ENCODE results near the gene MOB1A.
"Not testable (repeated sequence)": the region's sequence is repeated elsewhere in the genome, so short reads cannot be mapped to it uniquely, and the experiment has no call there.

Gene MOB1A

DNA sequence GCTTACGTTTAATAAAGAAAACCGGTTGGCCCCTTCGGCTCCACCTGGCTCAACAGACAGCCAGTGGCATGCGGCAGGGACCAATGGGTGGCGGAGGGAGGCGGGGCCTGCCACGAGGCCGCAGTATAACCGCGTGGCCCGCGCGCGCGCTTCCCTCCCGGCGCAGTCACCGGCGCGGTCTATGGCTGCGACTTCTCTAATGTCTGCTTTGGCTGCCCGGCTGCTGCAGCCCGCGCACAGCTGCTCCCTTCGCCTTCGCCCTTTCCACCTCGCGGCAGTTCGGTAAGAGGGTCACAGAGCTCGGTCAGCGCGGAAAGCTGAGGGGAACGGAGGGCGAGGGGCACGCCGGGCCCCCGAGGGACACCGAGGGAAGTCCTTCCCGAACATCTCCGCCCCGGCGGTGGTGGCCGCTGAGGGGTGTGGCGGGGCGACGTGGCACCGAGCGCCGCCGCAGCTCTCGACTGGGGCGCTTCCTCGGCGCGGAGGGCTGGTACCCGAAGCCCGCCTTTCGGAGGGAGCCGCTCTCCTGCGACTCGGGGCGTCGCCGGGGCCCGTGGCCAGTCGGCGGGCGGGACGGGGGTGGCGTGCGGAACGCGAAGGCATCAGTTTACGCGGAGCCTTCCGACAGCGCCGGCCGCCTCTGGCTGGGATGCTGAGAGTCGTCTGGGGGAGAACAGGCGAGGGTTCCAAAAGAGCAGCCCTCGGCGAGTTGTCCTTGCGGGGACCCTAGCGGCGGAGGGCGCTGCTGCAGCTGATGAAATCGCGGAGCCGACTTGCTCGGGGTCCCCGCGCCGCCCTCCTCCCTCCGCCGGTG is 20.0 kb upstream of the MOB1A start, which contains the start of gene MTHFD2:
TSS of gene MTHFD2 (plus strand) at position 155 of the 814 bp plus-strand sequence. CDS start at position 182, 27 bp downstream.
- DNase-seq = peak; percentile 95

DNA sequence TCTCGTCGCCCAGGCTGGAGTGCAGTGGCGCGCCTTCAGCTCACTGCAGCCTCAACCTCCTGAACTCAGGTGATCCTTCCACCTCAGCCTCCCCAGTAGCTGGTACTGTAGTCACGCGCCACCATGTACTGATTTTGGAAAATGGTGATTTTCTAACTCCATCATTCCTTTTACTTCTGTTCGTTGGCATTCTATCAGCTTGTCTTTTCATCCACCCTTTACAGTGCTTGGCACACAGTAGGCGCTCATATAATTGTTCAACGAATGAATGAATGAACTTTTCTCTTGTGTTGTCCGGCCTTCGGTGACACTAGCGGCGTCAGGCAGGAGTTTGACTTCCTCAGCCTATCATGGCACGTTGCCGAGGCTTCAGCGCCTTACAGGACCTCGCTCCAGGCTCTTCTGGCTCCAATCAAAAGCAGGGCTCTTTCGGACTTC is 19.4 kb upstream of the MOB1A start:
- no peak for DNase-seq

DNA sequence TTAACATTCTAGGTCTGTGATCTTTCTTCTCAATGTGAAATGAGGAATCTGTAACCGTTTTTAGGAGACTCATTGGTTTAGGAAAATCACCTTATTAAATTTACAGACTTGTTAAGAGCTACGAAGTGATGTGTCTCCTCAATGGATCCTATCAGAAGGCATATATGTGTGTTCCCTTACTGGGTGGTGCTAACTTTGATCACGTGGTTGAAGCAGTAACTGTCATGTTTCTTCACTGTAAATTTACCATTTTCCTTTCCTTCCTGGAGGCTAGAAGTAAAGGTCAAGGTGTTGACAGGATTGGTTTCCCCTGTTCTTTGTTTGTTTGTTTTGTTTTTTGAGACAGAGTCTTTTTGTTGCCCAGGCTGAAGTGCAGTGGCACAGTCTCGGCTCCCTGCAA is 18.4 kb upstream of the MOB1A start:
- DNase-seq = no peak

DNA sequence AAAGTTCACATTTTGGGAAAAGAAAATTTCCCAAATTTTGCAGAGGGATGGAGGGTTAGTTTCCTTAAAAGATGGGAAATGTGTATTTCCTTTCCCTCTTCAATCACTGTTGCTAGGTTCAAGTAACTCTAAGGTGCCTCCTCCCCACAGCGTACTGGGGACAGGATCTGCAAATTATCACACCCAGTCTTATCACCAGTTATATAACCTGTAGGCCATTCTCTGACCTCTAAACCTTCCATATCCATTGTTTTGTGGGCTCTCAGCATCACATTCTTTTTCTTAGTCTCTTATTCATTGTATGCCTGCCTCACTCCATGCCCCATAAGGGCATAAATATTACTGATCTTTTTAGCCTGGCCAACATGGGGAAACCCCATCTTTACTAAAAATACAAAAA is 16.1 kb upstream of the MOB1A start:
- DNase-seq = no peak

DNA sequence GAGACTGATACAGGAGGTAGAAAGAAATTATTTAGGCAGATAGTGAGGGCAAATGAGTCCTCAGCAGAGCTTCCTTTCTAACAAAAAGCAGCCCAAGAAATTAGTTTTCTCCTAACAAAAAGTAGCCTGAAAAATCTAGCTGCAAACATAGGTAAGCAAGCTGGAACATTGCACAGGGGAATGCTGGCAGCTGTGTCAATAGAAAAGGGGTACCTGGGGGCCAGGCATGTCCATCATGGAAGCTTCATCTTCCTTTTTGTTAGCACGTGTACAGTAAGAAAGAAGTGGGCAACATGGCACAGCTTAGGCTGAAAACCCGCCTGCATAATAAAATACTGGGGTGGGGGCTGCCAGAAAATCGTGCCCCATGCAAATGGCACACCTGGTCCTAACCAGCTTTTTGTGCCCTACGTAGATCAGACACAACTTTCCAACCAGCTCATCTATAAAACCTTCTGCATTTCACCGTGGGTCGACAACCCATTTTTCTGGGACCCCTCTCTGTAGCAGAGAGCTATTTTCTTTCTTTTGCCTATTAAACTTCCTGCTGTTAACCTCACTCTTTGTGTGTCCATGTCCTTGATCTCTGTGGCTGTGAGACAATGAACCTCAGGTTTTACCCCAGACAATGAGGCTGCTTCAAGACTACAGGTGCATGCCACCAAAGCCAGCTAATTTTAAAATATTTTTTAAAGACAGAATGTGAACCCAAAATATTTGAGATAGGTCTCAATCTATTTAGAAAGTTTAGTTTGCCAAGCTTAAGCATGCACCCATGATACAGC is 13.1 kb upstream of the MOB1A start:
- DNase-seq = no peak

DNA sequence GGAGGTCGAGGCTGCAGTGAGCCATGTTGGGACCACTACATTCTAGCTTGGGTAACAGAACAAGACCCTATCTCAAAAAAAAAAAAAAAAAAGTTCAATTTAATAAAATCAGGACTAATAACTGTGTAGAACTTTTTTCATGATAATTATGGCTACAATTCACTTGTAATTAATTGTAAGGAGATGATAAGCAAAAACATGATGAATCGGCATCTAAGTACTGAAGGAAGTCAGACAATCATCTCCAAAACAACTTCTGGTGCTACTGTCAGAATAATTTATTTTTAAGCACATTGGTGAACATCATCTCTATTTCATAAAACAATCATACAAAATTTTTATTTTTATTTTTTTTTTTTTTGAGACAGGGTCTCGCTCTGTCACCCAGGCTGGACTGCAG is 10.0 kb upstream of the MOB1A start:
- DNase-seq = no peak

DNA sequence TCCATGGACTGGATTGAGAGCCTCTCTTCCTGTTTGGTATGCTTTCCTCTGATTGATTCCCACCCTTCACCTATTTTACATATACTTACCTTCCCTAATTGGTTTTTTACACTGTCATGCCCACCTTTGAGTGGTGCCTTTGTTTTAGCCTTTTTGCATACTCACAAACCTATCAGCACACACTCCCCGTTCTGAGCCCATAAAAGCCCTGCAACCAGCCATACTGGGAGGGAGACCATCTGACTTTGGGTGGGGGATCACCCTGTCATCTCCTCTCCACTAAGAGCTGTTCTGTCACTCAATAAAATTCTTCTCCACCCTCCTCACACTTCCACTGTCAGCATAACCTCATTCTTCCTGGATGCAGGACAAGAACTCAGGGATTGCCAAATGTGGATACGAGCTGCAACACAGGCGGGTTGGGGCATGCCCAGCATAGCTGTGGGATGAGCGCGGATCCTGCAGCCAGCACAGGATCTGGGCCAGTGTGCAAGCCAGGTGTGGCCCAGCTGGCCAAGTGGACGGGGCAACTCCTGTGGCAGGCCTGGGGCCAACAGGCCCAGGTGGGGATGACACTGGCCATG is 9.4 kb upstream of the MOB1A start:
- DNase-seq = peak; percentile 80

DNA sequence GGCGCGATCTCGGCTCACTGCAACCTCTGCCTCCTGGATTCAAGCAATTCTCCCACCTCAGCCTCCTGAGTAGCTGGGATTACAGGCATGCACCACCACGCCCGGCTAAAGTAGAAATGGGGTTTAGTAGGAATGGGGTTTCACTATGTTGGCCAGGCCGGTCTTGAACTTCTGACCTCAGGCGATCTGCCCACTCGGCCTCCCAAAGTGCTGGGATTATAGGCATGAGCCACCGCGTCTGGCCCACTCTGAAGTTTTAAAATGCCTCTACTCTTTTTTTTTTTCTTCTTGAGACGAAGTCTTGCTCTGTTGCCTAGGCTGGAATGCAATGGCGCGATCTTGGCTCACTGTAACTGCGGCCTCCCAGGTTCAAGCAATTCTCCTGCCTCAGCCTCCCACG is 8.0 kb upstream of the MOB1A start:
- DNase-seq = not testable (repeated sequence)

DNA sequence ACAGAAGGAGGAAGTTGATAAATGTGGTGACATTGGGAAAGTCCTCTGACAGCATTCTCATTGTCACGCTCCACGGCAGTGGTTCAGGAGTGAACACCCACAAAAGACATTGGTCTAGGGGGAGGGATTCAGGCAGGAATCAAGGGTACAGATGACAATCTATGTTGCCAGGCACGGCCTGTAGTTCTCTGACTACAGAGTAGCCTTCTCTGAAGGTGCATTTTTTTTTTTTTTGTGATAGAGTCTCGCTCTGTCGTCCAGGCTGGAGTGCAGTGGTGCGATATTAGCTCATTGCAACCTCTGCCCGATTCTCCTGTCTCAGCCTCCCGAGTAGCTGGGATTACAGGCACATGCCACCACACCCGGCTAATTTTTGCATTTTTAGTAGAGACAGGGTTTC is 7.4 kb upstream of the MOB1A start:
- no peak for DNase-seq

DNA sequence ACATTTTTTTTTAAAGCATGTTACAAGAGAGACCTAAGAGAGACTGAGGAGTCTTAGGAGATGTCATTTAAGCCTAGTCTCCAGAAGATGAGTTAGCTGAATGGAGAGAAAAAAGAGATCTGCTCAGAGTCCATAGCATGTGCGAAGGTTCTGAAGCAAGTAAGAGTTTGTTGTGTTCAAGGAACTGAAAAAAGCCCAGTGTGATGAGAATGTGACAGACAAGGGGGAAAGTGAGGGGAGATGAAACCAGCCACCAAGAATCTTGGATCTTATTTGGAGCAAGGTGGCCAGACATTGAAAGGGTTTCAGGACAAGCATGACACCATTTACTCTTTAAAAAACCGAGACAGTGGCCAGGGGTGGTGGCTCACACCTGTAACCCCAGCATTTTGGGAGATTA is 5.2 kb upstream of the MOB1A start:
- DNase-seq = no peak

DNA sequence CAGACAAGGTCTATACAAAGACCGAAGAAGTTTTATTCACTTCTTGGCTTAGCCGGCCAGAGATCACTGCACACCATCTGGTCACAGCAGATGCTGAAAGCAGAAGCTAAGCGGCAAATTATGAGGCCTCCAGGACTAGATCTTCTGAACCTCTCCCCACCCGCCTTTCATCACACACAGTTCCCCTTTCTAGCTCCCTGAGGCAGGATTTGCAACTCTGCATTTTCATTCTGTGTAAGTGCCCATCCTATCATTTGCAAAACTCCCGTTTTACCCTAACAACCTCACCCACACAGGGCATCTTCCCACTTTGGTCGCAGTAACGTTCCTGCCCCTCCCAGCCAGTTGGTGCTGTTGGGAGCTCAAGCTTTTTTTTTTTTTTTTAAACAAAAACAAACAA is 3.1 kb upstream of the MOB1A start:
- no peak for DNase-seq

DNA sequence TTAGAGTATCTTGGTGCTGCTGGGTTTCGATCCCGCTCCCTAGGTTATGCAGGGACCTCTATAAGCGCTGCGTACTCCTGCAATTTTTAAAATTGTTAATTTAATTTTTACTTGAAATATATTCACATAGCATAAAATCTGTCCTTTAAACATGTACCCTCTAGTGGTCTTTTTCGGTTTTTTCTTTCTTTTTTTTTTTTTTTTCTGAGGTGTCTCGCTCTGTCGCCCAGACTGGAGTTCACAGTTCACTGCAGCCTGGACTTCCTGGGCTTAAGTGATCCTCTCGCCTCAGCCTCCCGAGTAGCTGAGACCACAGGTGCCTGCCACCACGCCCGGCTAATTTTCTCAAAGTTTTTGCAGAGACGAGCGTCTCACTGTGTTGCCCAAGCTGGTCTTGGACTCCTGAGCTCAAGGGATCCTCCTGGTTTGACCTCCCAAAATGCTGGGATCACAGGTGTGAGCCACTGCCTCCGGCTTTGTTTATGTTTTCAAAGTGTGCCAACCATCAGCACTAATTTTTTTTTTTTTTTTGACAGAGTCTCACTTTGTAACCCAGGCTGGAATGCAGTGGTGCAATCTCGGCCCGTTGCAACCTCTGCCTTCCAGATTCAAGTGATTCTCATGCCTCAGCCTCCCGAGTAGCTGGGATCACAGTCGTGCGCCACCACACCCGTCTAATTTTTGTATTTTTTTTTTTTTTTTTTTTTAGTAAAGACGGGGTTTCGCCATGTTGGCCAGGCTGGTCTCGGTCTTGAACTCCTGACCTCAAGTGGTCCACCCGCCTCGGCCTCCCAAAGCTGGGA is 585 bp upstream of the MOB1A start:
- no peak for DNase-seq

DNA sequence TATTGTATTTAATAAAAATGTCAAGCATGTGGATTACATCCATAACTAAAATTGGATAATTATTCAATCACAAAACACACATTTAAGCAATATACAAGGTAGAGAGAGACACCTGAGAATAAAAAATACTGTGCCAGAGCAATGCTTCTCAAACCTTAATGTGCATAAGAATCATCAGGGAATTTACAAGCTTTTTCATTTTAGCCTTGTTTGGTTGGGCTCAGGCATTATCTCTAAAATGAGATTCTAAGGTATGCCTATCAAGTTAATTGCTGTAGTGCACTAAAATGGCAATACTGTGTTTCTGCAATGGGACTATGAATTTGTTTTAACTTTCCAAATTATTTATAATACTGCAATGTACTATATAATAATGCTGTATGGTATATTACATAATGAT is 983 bp downstream of the MOB1A start:
- no peak for DNase-seq

DNA sequence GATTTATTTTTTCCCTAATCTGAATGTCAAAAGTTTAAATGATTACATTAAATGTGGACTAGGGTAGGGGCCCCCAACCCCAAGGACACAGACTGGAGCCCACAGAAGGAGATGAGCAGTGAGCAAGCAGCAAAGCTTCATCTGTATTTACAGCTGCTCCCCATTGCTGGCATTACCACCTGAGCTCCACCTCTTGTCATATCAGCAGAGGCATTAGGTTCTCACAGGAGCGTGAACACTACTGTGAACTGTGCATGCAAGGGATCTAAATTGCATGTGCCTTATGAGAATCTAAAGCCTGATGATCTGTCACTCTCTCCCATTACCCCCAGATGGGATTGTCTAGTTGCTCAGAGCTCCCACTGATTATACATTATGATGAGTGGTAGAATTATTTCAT is 3.8 kb downstream of the MOB1A start:
- no peak for DNase-seq

DNA sequence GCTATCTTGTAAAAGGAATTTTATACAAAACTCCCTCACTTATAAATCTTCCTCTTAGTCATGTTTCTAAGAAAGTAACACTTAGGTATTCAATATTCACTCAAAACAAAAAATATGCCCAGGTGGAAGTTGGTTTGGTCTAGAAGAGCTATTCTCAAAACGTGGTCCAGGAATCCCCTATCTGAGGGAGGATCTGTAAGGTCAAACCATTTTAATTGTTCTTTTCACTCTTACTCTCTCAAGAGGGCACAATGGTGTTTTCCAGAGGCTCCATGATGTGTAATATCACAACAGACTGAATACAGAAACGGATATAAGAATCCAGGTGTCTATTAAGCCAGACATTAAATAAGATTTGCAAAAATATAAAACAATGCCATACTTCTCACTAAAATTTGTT is 9.9 kb downstream of the MOB1A start:
- no peak for DNase-seq

DNA sequence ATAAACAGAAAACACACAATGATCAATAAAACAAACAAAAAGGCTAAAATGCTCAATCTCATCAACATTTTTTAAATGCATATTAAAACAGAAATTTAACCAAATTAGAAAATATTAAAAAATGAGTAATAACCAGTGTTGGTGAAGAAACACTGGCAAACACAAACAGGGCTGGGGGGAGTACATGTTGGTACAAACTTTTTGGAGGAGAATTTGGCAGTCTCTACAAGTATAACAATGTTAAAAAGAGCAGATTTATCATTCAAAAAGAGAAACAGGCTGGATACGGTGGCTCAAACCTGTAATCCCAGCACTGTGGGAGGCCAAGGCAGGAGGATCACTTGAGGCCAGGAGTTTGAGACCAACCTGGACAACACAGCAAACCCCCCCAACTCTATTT is 13.9 kb downstream of the MOB1A start:
- no peak for DNase-seq

DNA sequence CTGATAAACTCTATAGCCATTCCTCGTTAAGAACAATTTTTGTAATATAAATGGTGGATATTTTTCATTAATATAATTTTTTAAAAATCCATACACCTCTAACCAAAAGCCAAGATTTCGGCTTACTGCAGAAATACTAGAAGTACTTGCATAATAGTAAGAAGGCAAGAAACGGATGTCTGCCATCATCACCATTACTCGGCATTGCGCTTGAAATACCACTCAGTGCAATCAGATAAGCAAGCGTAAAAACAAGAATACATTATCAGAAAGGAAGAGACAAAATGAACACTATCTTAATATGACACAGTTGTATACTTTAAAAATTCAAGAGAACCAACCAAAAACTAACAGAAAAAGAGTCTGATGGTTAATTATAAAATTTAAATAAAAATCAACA is 15.7 kb downstream of the MOB1A start:
- DNase-seq = no peak

DNA sequence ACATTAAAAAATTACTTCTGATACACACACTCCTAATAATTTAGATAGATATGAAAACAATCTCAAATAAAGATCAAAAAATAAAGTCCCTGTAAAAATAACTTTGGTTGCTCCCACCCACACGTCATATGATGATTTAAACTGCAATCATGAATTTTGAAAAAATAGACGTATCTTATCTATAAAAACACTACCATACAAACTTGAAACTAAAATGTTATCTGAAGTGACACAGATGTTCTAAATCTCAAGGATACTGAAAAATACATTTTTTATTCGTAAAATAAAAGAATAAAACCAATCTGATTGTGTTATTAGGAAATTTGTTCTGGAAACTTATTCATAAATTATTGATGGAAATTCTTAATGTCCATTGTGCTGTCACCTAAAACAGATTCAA is 22.8 kb downstream of the MOB1A start:
- DNase-seq = no peak

DNA sequence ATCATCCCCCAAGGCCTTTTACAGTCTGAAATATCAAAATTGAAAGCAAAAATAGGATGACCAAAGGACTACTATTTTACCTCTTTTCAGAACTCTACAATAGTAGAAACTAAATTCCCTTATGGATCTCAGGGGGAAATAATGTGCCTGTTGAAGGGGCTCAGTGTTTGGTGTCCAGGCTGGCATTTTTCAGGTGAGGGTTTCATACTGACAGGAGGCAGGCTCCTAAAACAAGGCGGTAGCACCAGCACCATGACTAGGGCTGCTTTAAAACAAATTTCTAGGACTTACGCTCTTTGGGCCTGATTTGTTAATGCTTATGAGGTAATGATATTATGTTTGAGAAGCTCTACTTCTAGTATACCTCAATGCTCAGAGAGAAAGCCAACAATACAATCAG is 25.7 kb downstream of the MOB1A start:
- no peak for DNase-seq

DNA sequence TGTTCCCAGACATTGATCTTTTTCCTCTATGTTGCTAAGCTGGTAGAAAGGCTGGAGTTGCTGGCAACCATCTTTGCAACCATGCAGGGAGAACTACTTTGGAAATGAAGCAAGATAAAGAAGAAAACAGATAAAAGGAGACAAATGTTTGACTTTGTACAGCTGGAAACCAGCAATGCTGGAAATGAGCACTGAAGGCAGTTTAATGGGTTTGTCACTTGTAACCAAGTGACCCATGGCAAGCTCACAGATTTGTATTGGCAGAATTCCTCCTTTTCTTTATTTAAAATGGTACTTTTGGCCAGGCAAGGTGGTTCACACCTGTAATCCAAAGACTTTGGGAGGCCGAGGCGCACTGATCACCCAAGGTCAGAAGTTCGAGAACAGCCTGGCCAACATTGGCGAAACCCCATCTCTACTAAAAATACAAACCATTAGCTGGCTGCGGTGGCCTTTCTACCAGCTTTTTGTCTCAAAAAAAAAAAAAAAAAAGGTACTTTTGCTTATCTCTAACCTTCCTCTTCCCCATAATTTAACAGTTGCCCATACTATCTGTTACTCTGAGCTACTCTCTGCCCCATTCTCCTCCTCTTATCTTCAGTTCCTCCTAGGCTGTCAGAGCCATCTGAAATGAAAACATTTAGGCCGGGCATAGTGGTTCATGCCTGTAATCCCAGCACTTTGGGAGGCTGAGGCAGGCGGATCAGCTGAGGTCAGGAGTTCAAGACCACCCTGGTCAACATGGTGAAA is 28.9 kb downstream of the MOB1A start:
- no peak for DNase-seq

DNA sequence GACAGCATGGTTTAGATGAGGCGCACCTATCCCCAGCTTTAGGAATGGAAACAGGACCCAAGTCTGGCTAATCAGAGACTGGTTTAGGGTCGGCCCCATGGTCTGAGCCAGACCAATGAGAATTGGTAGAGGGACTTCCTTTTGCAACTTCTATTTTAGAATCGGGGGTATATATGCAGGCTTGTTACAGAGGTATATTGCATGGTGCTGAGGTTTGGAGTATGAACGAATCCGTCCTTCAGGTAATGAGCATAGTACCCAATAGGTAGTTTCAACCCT is 29.5 kb downstream of the MOB1A start:
- no peak for DNase-seq

DNA sequence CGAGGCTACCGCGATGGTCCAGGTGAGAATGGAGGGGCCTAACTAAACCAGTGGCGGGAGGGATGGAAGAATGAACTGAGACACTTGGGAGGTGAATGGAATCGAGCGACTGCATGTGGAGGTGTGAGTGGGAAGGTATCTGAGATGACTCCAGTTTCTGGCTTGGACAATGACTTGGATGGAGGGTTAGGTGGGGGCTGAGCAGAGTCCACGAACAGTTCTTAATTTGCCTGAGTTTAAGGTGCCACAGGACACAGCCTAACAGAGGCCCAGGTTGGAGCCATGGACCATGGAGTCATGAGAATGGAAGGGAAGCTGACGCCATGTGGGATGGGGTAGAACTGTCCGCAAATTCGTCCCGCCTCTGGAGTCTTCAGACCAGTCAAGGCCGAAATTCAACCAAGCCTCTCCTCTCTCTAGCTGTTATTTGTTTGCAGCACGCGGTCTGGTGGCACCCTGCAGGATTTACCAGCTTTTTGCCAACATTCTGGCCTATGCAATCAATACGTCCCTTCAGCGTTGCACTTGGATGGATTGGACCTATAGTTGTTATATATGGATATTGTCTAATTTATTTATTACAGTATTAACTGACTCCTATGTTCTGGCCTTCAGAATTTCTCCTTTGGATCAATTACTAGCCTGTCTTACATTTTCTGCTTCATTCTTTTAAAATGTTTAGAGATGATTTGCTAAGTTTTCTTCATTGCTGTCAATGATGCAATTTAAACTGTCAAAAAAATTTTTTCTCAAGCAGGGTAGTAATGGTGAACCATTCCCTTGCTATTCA is 30.0 kb downstream of the MOB1A start:
- peak; percentile 36 for DNase-seq
